Hepatocyte (in vitro differentiated cells): ENCODE data around the gene RBM33. TPM values are rescaled to one million over a fixed set of nuclear protein-coding genes. Genes with fewer than 3 reads are reported as not detected.

ENCODE experiments used
- DNase-seq: peaks from one replicate; pipeline ENCODE4 v3.0.0-alpha.2; 2016; ENCODE audit warnings: low spot score
- H2AFZ ChIP-seq: fragments of 200-600 bp; sonication (generic); 2 replicates; pipeline ENCODE4 v1.6.0; 2016; ENCODE audit warnings: antibody characterized with exemption, mild to moderate bottlenecking
- H3K27ac ChIP-seq: fragments of 200-600 bp; sonication (generic); 2 replicates; pipeline ENCODE4 v1.5.1; 2016; ENCODE audit warnings: mild to moderate bottlenecking
- H3K27me3 ChIP-seq: fragments of 200-600 bp; sonication (generic); 2 replicates; pipeline ENCODE4 v1.6.1; 2016
- H3K36me3 ChIP-seq: fragments of 200-600 bp; sonication (generic); replicated peaks from 2 replicates; pipeline ENCODE4 v1.5.1; 2016; ENCODE audit warnings: low read depth; ENCODE audit not compliant: insufficient read depth
- H3K4me1 ChIP-seq: fragments of 200-600 bp; sonication (generic); 2 replicates; pipeline ENCODE4 v1.5.1; 2016; ENCODE audit warnings: mild to moderate bottlenecking, moderate library complexity; ENCODE audit not compliant: insufficient read depth
- H3K4me2 ChIP-seq: fragments of 200-600 bp; sonication (generic); 2 replicates; pipeline ENCODE4 v1.6.0; 2016
- H3K4me3 ChIP-seq: fragments of 200-600 bp; sonication (generic); 2 replicates; pipeline ENCODE4 v1.5.1; 2016; ENCODE audit warnings: mild to moderate bottlenecking
- H3K79me2 ChIP-seq: fragments of 200-600 bp; sonication (generic); 2 replicates; pipeline ENCODE4 v1.6.0; 2017; ENCODE audit warnings: mild to moderate bottlenecking
- H3K9me2 ChIP-seq: fragments of 200-600 bp; sonication (generic); replicated peaks from 2 replicates; pipeline ENCODE4 v1.6.0; 2017; ENCODE audit warnings: mild to moderate bottlenecking; ENCODE audit not compliant: insufficient read depth
- H3K9me3 ChIP-seq: fragments of 200-600 bp; sonication (generic); 2 replicates; pipeline ENCODE4 v1.5.1; 2016; ENCODE audit warnings: low read depth, mild to moderate bottlenecking
- H4K20me1 ChIP-seq: fragments of 200-600 bp; sonication (generic); 2 replicates; pipeline ENCODE4 v1.6.0; 2016; ENCODE audit warnings: mild to moderate bottlenecking; ENCODE audit not compliant: insufficient read depth, poor library complexity, severe bottlenecking
- CTCF ChIP-seq: fragments of 200-600 bp; sonication (generic); IDR thresholded peaks from 2 replicates; pipeline ENCODE4 v1.5.1; 2016; ENCODE audit warnings: antibody characterized with exemption, mild to moderate bottlenecking; ENCODE audit not compliant: poor library complexity
- EZH2 ChIP-seq: fragments of 200-600 bp; sonication (generic); IDR thresholded peaks from 2 replicates; pipeline ENCODE4 v1.6.1; 2016; ENCODE audit warnings: antibody characterized with exemption, mild to moderate bottlenecking, borderline replicate concordance
- EZH2phosphoT487 ChIP-seq: fragments of 200-600 bp; sonication (generic); IDR thresholded peaks from one replicate; pipeline ENCODE4 v1.6.1; 2018; ENCODE audit warnings: antibody characterized with exemption, mild to moderate bottlenecking, low read depth, moderate library complexity; ENCODE audit not compliant: unreplicated experiment, severe bottlenecking
- WGBS: methylation state at CpG from one replicate; pipeline ENCODE4 v1.1.6; 2016; ENCODE audit warnings: low lambda C conversion rate; ENCODE audit errors: missing lambda C conversion rate; 5-methylcytosine and 5-hydroxymethylcytosine counted together
- polyA plus RNA-seq: library from polyadenylated mRNA; unstranded; fragments of >200 nt; fragmentation: Nextera tagmentation; extraction: Ambion mirVana; gene quantifications from 2 replicates; pipeline ENCODE4 v1.2.1, GENCODE V29; 2016
- total RNA-seq: library from RNA; depleted of rRNA; stranded (reverse); fragments of >200 nt; gene quantifications from 2 replicates; pipeline ENCODE4 v1.2.3, GENCODE V29; 2014

The RBM33 gene
- total and polyA plus RNA-seq, 2 experiments from 2014 or later: 24.8 to 40.8 TPM

DNA sequence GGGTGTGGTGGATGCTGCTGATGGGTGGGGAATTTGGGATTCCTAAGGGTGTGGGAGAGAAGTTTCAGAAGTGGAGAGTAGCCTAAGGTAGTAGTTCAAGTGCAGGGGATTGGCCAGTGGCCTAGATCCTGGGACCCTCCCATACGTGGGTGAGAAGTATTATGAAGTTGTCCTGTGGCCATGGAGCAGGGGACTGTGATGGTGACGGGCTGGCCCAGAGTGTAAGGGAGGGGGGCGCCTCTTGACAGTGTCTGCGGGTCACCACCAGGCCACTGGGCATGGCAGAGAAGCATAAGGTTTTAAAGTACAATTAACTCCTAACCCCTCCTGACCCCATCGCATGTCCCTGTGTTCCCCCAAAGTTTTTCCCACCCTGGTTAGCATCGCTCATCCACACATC is 70.2 kb downstream of the RBM33 start:
- H2AFZ ChIP-seq: no peak overlapping the region
- peaks cover 66% of the 10 kb centered on the region for H3K79me2 ChIP-seq
- H3K27me3 ChIP-seq: no peaks in the 10 kb centered on the region
- no peaks in the 10 kb centered on the region for H3K36me3 ChIP-seq
- no peak overlapping the region for H3K4me3 ChIP-seq
- H3K4me1 ChIP-seq: peaks cover 9% of the 10 kb centered on the region
- H3K27ac ChIP-seq: peak overlapping the region; percentile 23
- no peak overlapping the region for H3K4me2 ChIP-seq
- no peaks in the 10 kb centered on the region for H3K9me2 ChIP-seq
- H3K9me3 ChIP-seq: no peaks in the 10 kb centered on the region
- TF ChIP-seq CTCF (no peak), EZH2phosphoT487 (no peak), EZH2 (no peak)
- peaks cover 32% of the 10 kb centered on the region for H4K20me1 ChIP-seq
- DNase-seq: no peak
- 92% methylated on average over 6 of the region's 6 CpGs for WGBS

DNA sequence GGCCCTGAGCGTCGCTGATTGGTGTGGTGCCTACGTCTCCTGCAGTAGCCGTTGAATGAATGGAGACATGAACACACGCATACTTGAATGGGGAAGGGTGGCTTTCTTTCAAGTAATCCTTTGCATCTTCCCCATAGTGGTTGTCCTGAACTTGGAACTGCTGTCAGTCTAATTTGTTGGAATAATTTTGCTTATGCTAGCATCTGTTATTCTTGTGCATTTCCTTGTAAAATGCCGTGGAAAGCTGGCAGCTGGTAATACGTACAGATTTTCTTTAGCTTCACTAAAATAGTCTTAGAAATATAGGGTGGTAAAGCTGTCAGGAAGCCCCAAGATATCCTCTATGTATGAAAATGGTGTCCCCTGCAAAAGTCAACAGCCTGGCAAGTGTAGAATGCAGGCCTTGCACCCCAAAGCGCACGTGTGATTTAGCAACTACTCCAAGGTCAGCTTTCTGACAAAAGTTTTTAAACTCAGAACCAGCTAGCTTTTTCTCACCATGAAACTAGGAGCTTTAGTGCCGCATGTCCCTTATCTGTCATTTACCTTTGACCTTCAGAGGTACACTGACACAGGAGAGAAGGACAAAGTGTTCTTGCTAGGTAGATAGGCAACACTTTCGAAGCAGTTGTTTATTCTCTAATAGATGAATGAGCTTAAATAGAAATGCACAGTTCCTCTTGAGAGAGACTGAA is 70.8 kb downstream of the RBM33 start:
- no peaks in the 10 kb centered on the region for H3K9me3 ChIP-seq
- no peaks in the 10 kb centered on the region for H3K9me2 ChIP-seq
- WGBS: 80% methylated on average over 11 of the region's 11 CpGs
- H3K36me3 ChIP-seq: no peaks in the 10 kb centered on the region
- H2AFZ ChIP-seq: no peak overlapping the region
- peak overlapping the region; percentile 23 for H3K27ac ChIP-seq
- H3K4me1 ChIP-seq: peaks cover 9% of the 10 kb centered on the region
- no peak overlapping the region for H3K4me2 ChIP-seq
- no peaks in the 10 kb centered on the region for H3K27me3 ChIP-seq
- H3K79me2 ChIP-seq: peaks cover 64% of the 10 kb centered on the region
- TF ChIP-seq CTCF (no peak), EZH2phosphoT487 (no peak), EZH2 (no peak)
- DNase-seq: no peak
- H3K4me3 ChIP-seq: no peak overlapping the region
- H4K20me1 ChIP-seq: peaks cover 29% of the 10 kb centered on the region

DNA sequence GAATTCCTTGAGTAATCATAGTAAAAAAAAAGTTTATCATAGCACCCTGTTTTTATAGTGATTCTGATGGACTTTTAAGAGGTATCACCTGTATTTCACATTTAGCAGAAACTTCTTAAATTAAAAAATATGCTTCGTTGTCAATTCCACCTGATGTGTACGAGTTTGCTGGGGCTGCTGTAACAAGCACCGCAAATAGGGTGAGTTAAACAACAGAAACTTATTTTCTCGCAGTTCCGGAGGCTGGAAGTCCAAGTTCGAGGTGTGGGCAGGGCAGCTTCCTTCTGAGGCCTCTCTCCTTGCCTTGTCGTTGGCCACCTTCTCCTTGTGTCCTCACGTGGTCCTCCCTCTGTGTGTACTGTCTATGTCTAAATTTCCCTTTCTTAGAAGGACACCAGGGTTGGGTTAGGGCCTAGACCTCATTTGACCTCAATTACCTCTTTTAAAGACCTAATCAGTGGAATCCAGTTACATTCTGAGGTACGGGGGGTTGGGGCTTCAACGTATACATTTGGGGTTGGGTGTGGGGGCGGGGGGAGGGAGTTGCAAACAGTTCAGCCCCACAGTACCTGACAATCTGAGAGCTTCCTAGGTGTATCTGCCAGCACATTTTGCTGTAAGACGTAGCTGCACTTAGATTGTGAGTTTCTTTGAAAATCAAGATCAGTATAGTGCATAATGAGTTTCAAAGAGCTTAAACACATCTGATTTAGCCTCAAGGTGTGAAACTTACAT is 72.7 kb downstream of the RBM33 start:
- Histone ChIP-seq H3K9me3 (no peaks in the 10 kb centered on the region), H3K27ac (no peak overlapping the region), H4K20me1 (peaks cover 21% of the 10 kb centered on the region), H3K4me3 (no peak overlapping the region), H3K9me2 (no peaks in the 10 kb centered on the region), H3K4me2 (no peak overlapping the region), H3K36me3 (no peaks in the 10 kb centered on the region), H3K79me2 (peaks cover 72% of the 10 kb centered on the region), H2AFZ (no peak overlapping the region), H3K4me1 (peaks cover 9% of the 10 kb centered on the region), H3K27me3 (no peaks in the 10 kb centered on the region)
- TF ChIP-seq EZH2phosphoT487 (no peak), CTCF (no peak), EZH2 (no peak)
- 90% methylated on average over 12 of the region's 12 CpGs for WGBS
- no peak for DNase-seq
